Keratinocyte (primary cell): ENCODE measurements around the gene AFTPH. TPM values are rescaled to one million over a fixed set of nuclear protein-coding genes. Genes with fewer than 3 reads are reported as not detected.

Experiments
- DNase-seq: peaks from one replicate; pipeline ENCODE4 v3.0.0-alpha.2; 2011; ENCODE audit warnings: low read depth, missing footprints, low spot score
- FAIRE-seq: peaks from 2 replicates; lab custom pipeline; 2011; peaks lifted over from hg19 to GRCh38; lab: Jason Lieb, UNC
- H2AFZ ChIP-seq: 2 replicates; pipeline ENCODE4 v1.6.0; 2012; ENCODE audit warnings: low read length, control low read depth, inconsistent platforms; ENCODE audit not compliant: control insufficient read depth
- H3K27ac ChIP-seq: 2 replicates; pipeline ENCODE4 v1.5.1; 2011; ENCODE audit warnings: low read length; ENCODE audit not compliant: control insufficient read depth, insufficient read depth
- H3K27me3 ChIP-seq: 3 replicates; pipeline ENCODE4 v1.6.0; 2011; ENCODE audit warnings: low read length; ENCODE audit not compliant: control insufficient read depth, insufficient read depth; ENCODE audit errors: extremely low read depth
- H3K36me3 ChIP-seq, 2 experiments: 2 replicates in 1 of 2; 3 replicates in 1 of 2; pipeline ENCODE4 v1.5.1; 2011; ENCODE audit warnings: low read length in 2 of 2, mild to moderate bottlenecking in 1 of 2; ENCODE audit not compliant: control insufficient read depth in 2 of 2, insufficient read depth in 2 of 2; ENCODE audit errors: extremely low read depth in 1 of 2
- H3K4me1 ChIP-seq: 3 replicates; pipeline ENCODE4 v1.5.1; 2011; ENCODE audit warnings: low read length; ENCODE audit not compliant: control insufficient read depth, insufficient read depth; ENCODE audit errors: extremely low read depth
- H3K4me2 ChIP-seq: 3 replicates; pipeline ENCODE4 v1.6.0; 2011; ENCODE audit warnings: low read depth, low read length; ENCODE audit not compliant: control insufficient read depth, insufficient read depth; ENCODE audit errors: extremely low read depth
- H3K4me3 ChIP-seq, 3 experiments: fragments of 200-600 bp in 1 of 3; sonication (generic) in 1 of 3; 2 replicates in 2 of 3; 3 replicates in 1 of 3; pipeline ENCODE4 v1.5.1; 2011 to 2016; ENCODE audit warnings: low read length in 3 of 3, mild to moderate bottlenecking in 3 of 3, control low read depth in 2 of 3, inconsistent platforms in 1 of 3, low read depth in 1 of 3, mixed read lengths in 1 of 3, mixed run types in 1 of 3, moderate library complexity in 1 of 3; ENCODE audit not compliant: control insufficient read depth in 2 of 3, insufficient read depth in 2 of 3; ENCODE audit errors: extremely low read depth in 1 of 3
- H3K79me2 ChIP-seq: 2 replicates; pipeline ENCODE4 v1.6.0; 2012; ENCODE audit warnings: low read length; ENCODE audit not compliant: control insufficient read depth, insufficient read depth
- H3K9ac ChIP-seq: 3 replicates; pipeline ENCODE4 v1.6.0; 2011; ENCODE audit warnings: low read length; ENCODE audit not compliant: control insufficient read depth, insufficient read depth; ENCODE audit errors: extremely low read depth
- H3K9me1 ChIP-seq: 3 replicates; pipeline ENCODE4 v1.6.0; 2011; ENCODE audit warnings: low read length; ENCODE audit not compliant: control insufficient read depth, insufficient read depth; ENCODE audit errors: extremely low read depth
- H3K9me3 ChIP-seq: 2 replicates; pipeline ENCODE4 v1.5.1; 2012; ENCODE audit warnings: low read depth, low read length; ENCODE audit not compliant: control insufficient read depth
- H4K20me1 ChIP-seq: 3 replicates; pipeline ENCODE4 v1.6.0; 2011; ENCODE audit warnings: low read length; ENCODE audit not compliant: control insufficient read depth, insufficient read depth; ENCODE audit errors: extremely low read depth
- EZH2 ChIP-seq: IDR thresholded peaks from one replicate; pipeline ENCODE4 v1.6.1; 2012; ENCODE audit warnings: inconsistent platforms, mild to moderate bottlenecking, low read length, moderate library complexity
- dilution Hi-C: fragments of 300-500 bp; cut with MboI; formaldehyde crosslinking; loops from one replicate; pipeline ENCODE4 v1.7.0; 2020; ENCODE audit warnings: low sequenced_read_pairs; ENCODE audit not compliant: extremely low pct_ligation_motif_present
- polyA plus RNA-seq, 5 experiments: library from polyadenylated mRNA; depleted of rRNA in 3 of 5; stranded (reverse) in 3 of 5; stranded (forward) in 1 of 5; unstranded in 1 of 5; fragments of >200 nt; gene quantifications; 1 replicate in 1 of 5; 2 replicates in 3 of 5; 3 replicates in 1 of 5; pipeline versions ENCODE4 v1.2.1 to v1.2.3, GENCODE V29; 2011 to 2012; ENCODE audit warnings: missing spikeins in 2 of 5, low read depth in 1 of 5, low replicate concordance in 1 of 5
- TF ChIP-seq, protein P1 (sequence below), 3 experiments: IDR thresholded peaks in 1 of 3; conservative IDR thresholded peaks in 1 of 3; optimal IDR thresholded peaks in 1 of 3; 2 replicates in 2 of 3; 3 replicates in 1 of 3; pipeline versions ENCODE3 to v1.5.1; 2011; ENCODE audit warnings: low read length in 3 of 3, mild to moderate bottlenecking in 3 of 3, moderate library complexity in 2 of 3, control low read depth in 1 of 3, inconsistent platforms in 1 of 3; ENCODE audit not compliant: insufficient read depth in 2 of 3; ENCODE audit errors: extremely low read depth in 1 of 3

The AFTPH gene
- polyA plus RNA-seq, 1 donor (not counting 4 experiments of a cell fraction or from before 2014, with no cell fraction given) = 28.3 TPM

GRCh38 chr2:64586054-64586453 lies 61.9 kb downstream of the AFTPH start:
- no peaks in the 10 kb centered on the region for H3K79me2 ChIP-seq
- no peak overlapping the region for H3K9ac ChIP-seq
- dilution Hi-C loops = no loop called here
- no peak for DNase-seq
- no peaks in the 10 kb centered on the region for H3K9me3 ChIP-seq
- H3K27me3 ChIP-seq = no peaks in the 10 kb centered on the region
- peaks cover 0 to 9% of the 10 kb centered on the region in 2 experiments for H3K36me3 ChIP-seq
- FAIRE-seq = no peak
- TF ChIP-seq, protein P1, sequence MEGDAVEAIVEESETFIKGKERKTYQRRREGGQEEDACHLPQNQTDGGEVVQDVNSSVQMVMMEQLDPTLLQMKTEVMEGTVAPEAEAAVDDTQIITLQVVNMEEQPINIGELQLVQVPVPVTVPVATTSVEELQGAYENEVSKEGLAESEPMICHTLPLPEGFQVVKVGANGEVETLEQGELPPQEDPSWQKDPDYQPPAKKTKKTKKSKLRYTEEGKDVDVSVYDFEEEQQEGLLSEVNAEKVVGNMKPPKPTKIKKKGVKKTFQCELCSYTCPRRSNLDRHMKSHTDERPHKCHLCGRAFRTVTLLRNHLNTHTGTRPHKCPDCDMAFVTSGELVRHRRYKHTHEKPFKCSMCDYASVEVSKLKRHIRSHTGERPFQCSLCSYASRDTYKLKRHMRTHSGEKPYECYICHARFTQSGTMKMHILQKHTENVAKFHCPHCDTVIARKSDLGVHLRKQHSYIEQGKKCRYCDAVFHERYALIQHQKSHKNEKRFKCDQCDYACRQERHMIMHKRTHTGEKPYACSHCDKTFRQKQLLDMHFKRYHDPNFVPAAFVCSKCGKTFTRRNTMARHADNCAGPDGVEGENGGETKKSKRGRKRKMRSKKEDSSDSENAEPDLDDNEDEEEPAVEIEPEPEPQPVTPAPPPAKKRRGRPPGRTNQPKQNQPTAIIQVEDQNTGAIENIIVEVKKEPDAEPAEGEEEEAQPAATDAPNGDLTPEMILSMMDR (optimal IDR thresholded peaks at IDR 0.05 in 1 of 3, IDR thresholded peaks at IDR 0.05 in 1 of 3, conservative IDR thresholded peaks at IDR 0.05 in 1 of 3; ENCODE audit: extremely low read depth in 1 of 3, insufficient read depth in 2 of 3, low read length in 3 of 3) = no peak
- no peak for TF ChIP-seq EZH2
- H3K27ac ChIP-seq = no peak overlapping the region
- no peaks in the 10 kb centered on the region for H4K20me1 ChIP-seq
- H3K4me2 ChIP-seq = no peak overlapping the region
- peaks cover 3% of the 10 kb centered on the region for H3K4me1 ChIP-seq
- no peaks in the 10 kb centered on the region for H3K9me1 ChIP-seq
- no peak overlapping the region for H2AFZ ChIP-seq
- H3K4me3 ChIP-seq = no peak overlapping the region

DNA sequence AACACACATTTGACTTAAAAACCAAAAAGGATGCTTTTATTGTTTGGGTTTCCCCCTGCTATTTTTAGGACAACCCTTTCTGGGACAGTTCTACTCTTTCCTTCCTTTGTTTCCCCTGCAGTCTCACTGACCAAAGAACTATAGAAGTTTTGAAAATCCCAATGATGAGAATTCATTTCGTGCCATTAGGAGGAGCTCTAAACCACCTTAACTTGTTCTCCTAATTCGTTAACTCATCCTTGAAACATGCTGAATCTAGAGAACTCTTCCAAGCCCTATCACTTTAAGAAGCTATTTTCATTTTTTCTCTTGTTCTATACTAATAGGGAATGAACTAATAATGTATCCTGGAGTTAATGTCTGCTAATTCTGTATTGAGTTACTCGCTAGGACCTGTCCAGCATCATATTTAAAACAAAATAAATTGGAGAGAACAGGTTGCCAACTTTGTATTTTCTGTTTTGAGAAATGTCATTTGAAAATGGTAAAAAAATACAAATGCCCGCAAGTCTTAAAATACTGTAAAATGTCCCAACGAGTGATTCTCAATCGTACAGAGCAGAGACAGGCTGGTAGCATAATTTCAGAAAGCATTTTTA lies 62.9 kb downstream of the AFTPH start:
- H2AFZ ChIP-seq = no peak overlapping the region
- no peak overlapping the region for H3K4me3 ChIP-seq
- no peaks in the 10 kb centered on the region for H4K20me1 ChIP-seq
- H3K4me1 ChIP-seq = peaks cover 11% of the 10 kb centered on the region
- H3K9ac ChIP-seq = no peak overlapping the region
- DNase-seq (no peak), FAIRE-seq (peak; percentile 85)
- no peak overlapping the region for H3K4me2 ChIP-seq
- H3K79me2 ChIP-seq = no peaks in the 10 kb centered on the region
- peaks cover 0 to 8% of the 10 kb centered on the region in 2 experiments for H3K36me3 ChIP-seq
- H3K9me1 ChIP-seq = no peaks in the 10 kb centered on the region
- H3K27ac ChIP-seq = no peak overlapping the region
- H3K9me3 ChIP-seq = no peaks in the 10 kb centered on the region
- dilution Hi-C loops = no loop called here
- TF ChIP-seq EZH2 = no peak
- TF ChIP-seq, protein P1 (optimal IDR thresholded peaks at IDR 0.05 in 1 of 3, IDR thresholded peaks at IDR 0.05 in 1 of 3, conservative IDR thresholded peaks at IDR 0.05 in 1 of 3; ENCODE audit: extremely low read depth in 1 of 3, insufficient read depth in 2 of 3, low read length in 3 of 3) = peak in 2 of 3 experiments; percentile 50 to 65
- no peaks in the 10 kb centered on the region for H3K27me3 ChIP-seq
